WTC11 (cell line): ENCODE measurements around the gene EGFR. TPM values are rescaled to one million over a fixed set of nuclear protein-coding genes. Genes with fewer than 3 reads are reported as not detected.
A peak's percentile ranks its signal among the peaks of the same experiment; 100 is the strongest.

Experiments
- ATAC-seq: fragments of 200-7000 bp; cut with Tn5 transposase; 2 replicates; pipeline ENCODE4 v1.10.0; 2021; ENCODE audit warnings: mild to moderate bottlenecking, moderate library complexity
- CTCF ChIA-PET: fragments of 300-600 bp; sonication (Branson Sonifier 250); formaldehyde crosslinking; loops from one replicate; lab custom pipeline; 2021; ENCODE audit warnings: antibody characterized with exemption; lab: Charles Lee
- POLR2A ChIA-PET: fragments of 350-600 bp; sonication (Branson Sonifier 250); formaldehyde crosslinking; loops from one replicate; lab custom pipeline; 2021; ENCODE audit warnings: antibody characterized with exemption; lab: Charles Lee
- DNase-seq: peaks from one replicate; pipeline ENCODE4 v3.0.0; 2021; ENCODE audit warnings: low spot score
- H3K27ac Mint-ChIP-seq: 2 replicates; pipeline ENCODE4 v1.8.0; 2021; ENCODE audit warnings: mixed read lengths
- H3K27me3 Mint-ChIP-seq: 2 replicates; pipeline ENCODE4 v1.8.0; 2021; ENCODE audit warnings: low read depth, mild to moderate bottlenecking, moderate library complexity, mixed read lengths
- H3K36me3 Mint-ChIP-seq: 2 replicates; pipeline ENCODE4 v1.8.0; 2021; ENCODE audit warnings: mixed read lengths
- H3K4me1 Mint-ChIP-seq: 2 replicates; pipeline ENCODE4 v1.8.0; 2022; ENCODE audit warnings: mixed read lengths
- H3K4me3 Mint-ChIP-seq: 2 replicates; pipeline ENCODE4 v1.8.0; 2021; ENCODE audit warnings: mild to moderate bottlenecking, moderate library complexity, mixed read lengths
- H3K9me3 Mint-ChIP-seq: 2 replicates; pipeline ENCODE4 v1.8.0; 2021; ENCODE audit warnings: mixed read lengths
- ELF4 ChIP-seq: sonication (generic); formaldehyde crosslinking; IDR thresholded peaks from 2 replicates; pipeline ENCODE4 v1.8.1; 2022; ENCODE audit warnings: low read depth, mild to moderate bottlenecking, moderate library complexity, missing genetic modification reagents
- ESRRA ChIP-seq: sonication (generic); formaldehyde crosslinking; IDR thresholded peaks from 2 replicates; pipeline ENCODE4 v1.8.1; 2022; ENCODE audit warnings: mild to moderate bottlenecking, missing genetic modification reagents, borderline replicate concordance
- HMGA2 ChIP-seq: fragments of 250-450 bp; sonication (Bioruptor Pico); IDR thresholded peaks from 2 replicates; pipeline ENCODE4 v1.4.0; 2021; ENCODE audit warnings: mild to moderate bottlenecking, moderate library complexity
- JUN ChIP-seq: sonication (generic); formaldehyde crosslinking; IDR thresholded peaks from 2 replicates; pipeline ENCODE4 v1.8.0; 2023; ENCODE audit warnings: mild to moderate bottlenecking, missing genetic modification reagents
- KAT7 ChIP-seq: sonication (generic); formaldehyde crosslinking; IDR thresholded peaks from 2 replicates; pipeline ENCODE4 v1.8.1; 2023; ENCODE audit warnings: missing genetic modification reagents, mild to moderate bottlenecking, borderline replicate concordance
- NFYB ChIP-seq: sonication (generic); formaldehyde crosslinking; conservative IDR thresholded peaks from 2 replicates; pipeline ENCODE4 v1.8.0; 2022; ENCODE audit warnings: low read depth, missing genetic modification reagents
- OVOL2 ChIP-seq: fragments of 250-450 bp; sonication (Bioruptor Pico); IDR thresholded peaks from 2 replicates; pipeline ENCODE4 v1.9.0; 2021; ENCODE audit warnings: mild to moderate bottlenecking, borderline replicate concordance
- TEAD1 ChIP-seq: sonication (generic); formaldehyde crosslinking; IDR thresholded peaks from 2 replicates; pipeline ENCODE4 v1.8.0; 2022; ENCODE audit warnings: mild to moderate bottlenecking, missing genetic modification reagents
- TEAD4 ChIP-seq: sonication (generic); formaldehyde crosslinking; IDR thresholded peaks from 2 replicates; pipeline ENCODE4 v1.8.0; 2022; ENCODE audit warnings: mild to moderate bottlenecking, missing genetic modification reagents
- USF2 ChIP-seq: sonication (generic); formaldehyde crosslinking; IDR thresholded peaks from 2 replicates; pipeline ENCODE4 v1.8.1; 2023; ENCODE audit warnings: mild to moderate bottlenecking, missing genetic modification reagents, moderate library complexity
- ZMAT4 ChIP-seq: fragments of 250-450 bp; sonication (Bioruptor Pico); IDR thresholded peaks from 2 replicates; pipeline ENCODE4 v1.9.0; 2021; ENCODE audit warnings: mild to moderate bottlenecking
- ZNF138 ChIP-seq: sonication (generic); formaldehyde crosslinking; conservative IDR thresholded peaks from 2 replicates; pipeline ENCODE4 v1.8.1; 2022; ENCODE audit warnings: mild to moderate bottlenecking, moderate library complexity, missing genetic modification reagents
- ZNF416 ChIP-seq: fragments of 250-450 bp; sonication (Bioruptor Pico); IDR thresholded peaks from 2 replicates; pipeline ENCODE4 v1.9.0; 2021; ENCODE audit warnings: mild to moderate bottlenecking, inconsistent platforms
- ZNF423 ChIP-seq: fragments of 250-450 bp; sonication (Bioruptor Pico); IDR thresholded peaks from 2 replicates; pipeline ENCODE4 v2.1.2; 2022; ENCODE audit warnings: mild to moderate bottlenecking, moderate library complexity
- total RNA-seq: library from RNA; stranded (reverse); gene quantifications from 3 replicates; pipeline ENCODE4 v1.2.3, GENCODE V29; 2021
- TF ChIP-seq, protein P1 (sequence below): sonication (generic); formaldehyde crosslinking; IDR thresholded peaks from 2 replicates; pipeline ENCODE4 v1.8.1; 2022; ENCODE audit warnings: mild to moderate bottlenecking, missing genetic modification reagents, moderate library complexity, borderline replicate concordance
- TF ChIP-seq, protein P2 (sequence below): sonication (generic); formaldehyde crosslinking; IDR thresholded peaks from 2 replicates; pipeline ENCODE4 v1.8.0; 2022; ENCODE audit warnings: mild to moderate bottlenecking, missing genetic modification reagents
- TF ChIP-seq, protein P3 (sequence below): sonication (generic); formaldehyde crosslinking; IDR thresholded peaks from 2 replicates; pipeline ENCODE4 v1.8.0; 2023; ENCODE audit warnings: missing genetic modification reagents

Gene EGFR
- total RNA-seq, 1 experiment from 2014 or later: 5.9 TPM

GRCh38 chr7:55191161-55191925 lies 172.5 kb downstream of the EGFR start:
- Mint-ChIP-seq H3K9me3 (no peaks in the 10 kb centered on the region), H3K4me1 (peaks cover 72% of the 10 kb centered on the region), H3K27ac (peak overlapping the region; percentile 88)
- TF ChIP-seq ZNF138 (CRISPR knock-in tag): no peak
- TF ChIP-seq, all 79 proteins: peak for 0
- CTCF ChIA-PET: interaction anchor here (0.6 to 2.7 kb wide), 4 partner anchors 34 to 372 kb away, joined by 3 to 21 read pairs (median 4); no protein-coding TSS in a partner anchor
- DNase-seq: no peak
- Mint-ChIP-seq H3K27me3 (no peaks in the 10 kb centered on the region), H3K4me3 (no peak overlapping the region), H3K36me3 (no peaks in the 10 kb centered on the region)
- POLR2A ChIA-PET: no interaction called here
- no peak for ATAC-seq

DNA sequence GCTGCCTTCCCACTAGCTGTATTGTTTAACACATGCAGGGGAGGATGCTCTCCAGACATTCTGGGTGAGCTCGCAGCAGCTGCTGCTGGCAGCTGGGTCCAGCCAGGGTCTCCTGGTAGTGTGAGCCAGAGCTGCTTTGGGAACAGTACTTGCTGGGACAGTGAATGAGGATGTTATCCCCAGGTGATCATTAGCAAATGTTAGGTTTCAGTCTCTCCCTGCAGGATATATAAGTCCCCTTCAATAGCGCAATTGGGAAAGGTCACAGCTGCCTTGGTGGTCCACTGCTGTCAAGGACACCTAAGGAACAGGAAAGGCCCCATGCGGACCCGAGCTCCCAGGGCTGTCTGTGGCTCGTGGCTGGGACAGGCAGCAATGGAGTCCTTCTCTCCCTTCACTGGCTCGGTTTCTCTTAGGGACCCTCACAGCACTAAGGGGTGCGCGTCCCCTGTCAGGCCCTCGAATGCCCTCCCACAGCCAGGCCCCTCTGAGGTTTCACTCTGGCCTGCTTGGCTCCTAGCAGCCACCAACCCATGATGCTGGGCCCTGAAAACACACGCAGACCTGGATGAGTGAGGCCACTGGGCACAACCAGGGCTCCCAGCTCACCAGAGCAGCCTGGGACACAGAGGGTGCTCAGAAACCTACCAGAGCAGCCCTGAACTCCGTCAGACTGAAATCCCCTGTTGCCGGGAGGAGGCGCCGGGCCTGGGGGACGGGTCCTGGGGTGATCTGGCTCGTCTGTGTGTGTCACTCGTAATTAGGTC lies 173.3 kb downstream of the EGFR start:
- Mint-ChIP-seq H3K27me3 (no peaks in the 10 kb centered on the region), H3K4me3 (no peak overlapping the region), H3K9me3 (no peaks in the 10 kb centered on the region), H3K36me3 (no peaks in the 10 kb centered on the region), H3K4me1 (peaks cover 78% of the 10 kb centered on the region), H3K27ac (peak overlapping the region; percentile 88)
- CTCF ChIA-PET: interaction anchor here (0.6 to 2.7 kb wide), 4 partner anchors 35 to 372 kb away, joined by 3 to 21 read pairs (median 4); no protein-coding TSS in a partner anchor
- ATAC-seq: peak; percentile 63
- TF ChIP-seq, protein P1, sequence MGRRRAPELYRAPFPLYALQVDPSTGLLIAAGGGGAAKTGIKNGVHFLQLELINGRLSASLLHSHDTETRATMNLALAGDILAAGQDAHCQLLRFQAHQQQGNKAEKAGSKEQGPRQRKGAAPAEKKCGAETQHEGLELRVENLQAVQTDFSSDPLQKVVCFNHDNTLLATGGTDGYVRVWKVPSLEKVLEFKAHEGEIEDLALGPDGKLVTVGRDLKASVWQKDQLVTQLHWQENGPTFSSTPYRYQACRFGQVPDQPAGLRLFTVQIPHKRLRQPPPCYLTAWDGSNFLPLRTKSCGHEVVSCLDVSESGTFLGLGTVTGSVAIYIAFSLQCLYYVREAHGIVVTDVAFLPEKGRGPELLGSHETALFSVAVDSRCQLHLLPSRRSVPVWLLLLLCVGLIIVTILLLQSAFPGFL (CRISPR knock-in tag): no peak
- TF ChIP-seq TEAD1 (CRISPR knock-in tag): 0 out of 2 replicates have a peak, but pooled peaks have one; percentile 42
- TF ChIP-seq ZNF423 (CRISPR knock-in tag): peak; percentile 75
- TF ChIP-seq USF2 (CRISPR knock-in tag): 0 out of 2 replicates have a peak, but pooled peaks have one; percentile 7
- TF ChIP-seq, protein P2, sequence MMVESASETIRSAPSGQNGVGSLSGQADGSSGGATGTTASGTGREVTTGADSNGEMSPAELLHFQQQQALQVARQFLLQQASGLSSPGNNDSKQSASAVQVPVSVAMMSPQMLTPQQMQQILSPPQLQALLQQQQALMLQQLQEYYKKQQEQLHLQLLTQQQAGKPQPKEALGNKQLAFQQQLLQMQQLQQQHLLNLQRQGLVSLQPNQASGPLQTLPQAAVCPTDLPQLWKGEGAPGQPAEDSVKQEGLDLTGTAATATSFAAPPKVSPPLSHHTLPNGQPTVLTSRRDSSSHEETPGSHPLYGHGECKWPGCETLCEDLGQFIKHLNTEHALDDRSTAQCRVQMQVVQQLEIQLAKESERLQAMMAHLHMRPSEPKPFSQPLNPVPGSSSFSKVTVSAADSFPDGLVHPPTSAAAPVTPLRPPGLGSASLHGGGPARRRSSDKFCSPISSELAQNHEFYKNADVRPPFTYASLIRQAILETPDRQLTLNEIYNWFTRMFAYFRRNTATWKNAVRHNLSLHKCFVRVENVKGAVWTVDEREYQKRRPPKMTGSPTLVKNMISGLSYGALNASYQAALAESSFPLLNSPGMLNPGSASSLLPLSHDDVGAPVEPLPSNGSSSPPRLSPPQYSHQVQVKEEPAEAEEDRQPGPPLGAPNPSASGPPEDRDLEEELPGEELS (CRISPR knock-in tag): peak; percentile 22; the same call in 1 of the 2 replicates
- TF ChIP-seq TEAD4: no peak
- no peak for TF ChIP-seq KAT7 (CRISPR knock-in tag)
- TF ChIP-seq ZNF138 (CRISPR knock-in tag): no peak
- TF ChIP-seq ESRRA: 0 out of 2 replicates have a peak, but pooled peaks have one; percentile 23
- TF ChIP-seq ZMAT4 (CRISPR knock-in tag): no peak
- no peak for TF ChIP-seq OVOL2 (CRISPR knock-in tag)
- POLR2A ChIA-PET: interaction anchor here (0.6 kb wide), 1 partner anchor 22 kb away, joined by 3 read pairs; no protein-coding TSS in a partner anchor
- no peak for DNase-seq

GRCh38 chr7:55192723-55193122 lies 173.9 kb downstream of the EGFR start:
- no peak overlapping the region for H3K27ac Mint-ChIP-seq
- CTCF ChIA-PET: interaction anchor here (1.4 to 2.7 kb wide), 2 partner anchors 58 to 62 kb away, joined by 4 to 21 read pairs; no protein-coding TSS in a partner anchor

More at GRCh38 chr7:55192723-55193122, 173.9 kb downstream of the EGFR start:
- POLR2A ChIA-PET: interaction anchor here (0.6 kb wide), 1 partner anchor 21 kb away, joined by 3 read pairs; no protein-coding TSS in a partner anchor
- peaks cover 82% of the 10 kb centered on the region for H3K4me1 Mint-ChIP-seq
- no peak for DNase-seq
- no peak overlapping the region for H3K4me3 Mint-ChIP-seq
- no peaks in the 10 kb centered on the region for H3K36me3 Mint-ChIP-seq
- H3K9me3 Mint-ChIP-seq: no peaks in the 10 kb centered on the region
- no peak for ATAC-seq
- no peak for TF ChIP-seq JUN (CRISPR knock-in tag)
- TF ChIP-seq ELF4 (CRISPR knock-in tag): no peak
- TF ChIP-seq NFYB (CRISPR knock-in tag): no peak
- no peak for TF ChIP-seq HMGA2 (CRISPR knock-in tag)
- TF ChIP-seq ZNF138 (CRISPR knock-in tag): no peak
- TF ChIP-seq, protein P3, sequence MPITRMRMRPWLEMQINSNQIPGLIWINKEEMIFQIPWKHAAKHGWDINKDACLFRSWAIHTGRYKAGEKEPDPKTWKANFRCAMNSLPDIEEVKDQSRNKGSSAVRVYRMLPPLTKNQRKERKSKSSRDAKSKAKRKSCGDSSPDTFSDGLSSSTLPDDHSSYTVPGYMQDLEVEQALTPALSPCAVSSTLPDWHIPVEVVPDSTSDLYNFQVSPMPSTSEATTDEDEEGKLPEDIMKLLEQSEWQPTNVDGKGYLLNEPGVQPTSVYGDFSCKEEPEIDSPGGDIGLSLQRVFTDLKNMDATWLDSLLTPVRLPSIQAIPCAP (CRISPR knock-in tag): no peak
- no peak for TF ChIP-seq ZNF416 (CRISPR knock-in tag)
- H3K27me3 Mint-ChIP-seq: no peaks in the 10 kb centered on the region
